ENCODE results near the gene ACER3.
"Not testable (repeated sequence)": the region's sequence is repeated elsewhere in the genome, so short reads cannot be mapped to it uniquely, and the experiment has no call there.

Gene ACER3

DNA sequence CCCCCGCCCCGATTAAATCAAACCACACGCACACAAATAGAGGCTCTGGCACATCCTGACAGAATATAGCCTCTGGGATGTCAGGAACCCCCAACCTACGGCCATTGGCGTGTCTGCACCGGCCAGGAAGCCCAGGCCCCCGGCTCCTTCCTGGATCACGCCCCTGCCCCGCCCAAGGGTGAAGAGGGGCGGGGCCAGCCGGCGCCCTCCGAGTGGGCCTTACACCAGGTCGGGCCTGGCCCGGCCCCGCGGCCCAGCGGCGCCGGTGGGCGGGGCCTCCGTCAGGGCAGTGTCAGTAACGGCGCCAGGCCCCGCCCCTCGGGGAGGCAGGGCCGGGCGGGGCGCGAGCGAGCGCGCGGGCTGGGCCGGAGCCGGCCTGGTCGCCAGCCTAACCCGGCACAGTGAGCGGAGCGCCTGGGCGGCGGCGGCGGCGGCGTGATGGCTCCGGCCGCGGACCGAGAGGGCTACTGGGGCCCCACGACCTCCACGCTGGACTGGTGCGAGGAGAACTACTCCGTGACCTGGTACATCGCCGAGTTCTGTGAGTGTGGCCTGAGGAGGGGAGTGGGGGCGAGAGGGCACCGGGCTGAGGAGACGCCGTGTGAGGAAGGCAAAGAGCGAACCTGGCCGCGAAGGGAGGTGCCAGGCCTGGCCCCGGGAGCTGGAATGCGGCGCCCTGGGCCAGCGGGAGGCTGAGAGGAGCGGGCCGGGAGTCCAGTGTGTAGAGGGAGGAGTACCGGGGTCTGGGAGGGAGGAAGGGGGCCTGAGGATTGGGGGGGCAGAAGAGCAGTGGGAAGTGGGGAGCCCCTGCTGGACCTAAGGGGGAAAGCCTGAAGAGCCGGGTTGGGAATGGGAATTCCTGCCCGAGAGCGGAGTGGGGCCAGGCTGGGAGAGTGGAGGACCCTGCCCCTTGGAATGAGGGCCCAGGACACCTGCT is at the start of gene ACER3:
Gene ACER3 (plus strand): TSS at position 380 of the 937 bp plus-strand sequence. CDS start 59 bp downstream, at position 439.
- DNase-seq, result peak; percentile 81

DNA sequence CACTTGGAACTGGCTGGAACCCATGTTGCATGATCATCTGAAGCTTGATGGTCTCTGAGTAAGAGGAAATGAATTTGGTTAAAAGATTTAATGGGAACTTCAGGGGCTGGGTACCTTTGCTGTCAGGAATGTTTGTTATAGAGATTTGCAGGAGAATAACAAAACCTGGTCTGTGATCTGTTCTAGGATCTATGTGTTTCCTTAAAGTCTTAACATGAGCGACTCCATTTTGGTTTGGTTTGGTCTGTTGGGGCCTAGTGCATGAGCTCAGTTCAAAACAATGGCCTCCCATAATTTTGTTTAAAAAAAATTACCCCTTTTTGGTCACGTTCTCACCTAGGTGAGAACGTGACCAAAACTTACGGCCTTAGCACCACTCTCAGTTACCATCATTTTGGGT is 49.5 kb upstream of the ACER3 start:
- no peak for DNase-seq

DNA sequence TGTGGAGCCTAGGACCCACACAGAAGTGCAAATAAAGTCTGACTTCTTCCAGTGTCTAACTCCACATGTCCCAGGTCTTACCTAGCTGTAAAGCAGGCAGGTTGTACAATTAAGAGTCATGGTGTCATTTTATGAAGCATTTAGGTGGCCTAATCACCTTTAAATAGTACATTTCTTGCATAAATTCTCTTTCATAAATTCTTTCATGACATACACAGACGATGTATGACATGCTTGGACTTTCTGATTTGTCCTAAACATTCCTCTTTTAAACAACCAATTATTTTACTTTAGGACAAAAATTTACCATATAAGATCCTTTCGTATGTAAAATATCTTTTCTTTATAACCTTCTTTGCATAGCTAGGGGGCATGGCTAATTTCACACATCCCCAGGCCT is 46.3 kb upstream of the ACER3 start:
- DNase-seq, result no peak

DNA sequence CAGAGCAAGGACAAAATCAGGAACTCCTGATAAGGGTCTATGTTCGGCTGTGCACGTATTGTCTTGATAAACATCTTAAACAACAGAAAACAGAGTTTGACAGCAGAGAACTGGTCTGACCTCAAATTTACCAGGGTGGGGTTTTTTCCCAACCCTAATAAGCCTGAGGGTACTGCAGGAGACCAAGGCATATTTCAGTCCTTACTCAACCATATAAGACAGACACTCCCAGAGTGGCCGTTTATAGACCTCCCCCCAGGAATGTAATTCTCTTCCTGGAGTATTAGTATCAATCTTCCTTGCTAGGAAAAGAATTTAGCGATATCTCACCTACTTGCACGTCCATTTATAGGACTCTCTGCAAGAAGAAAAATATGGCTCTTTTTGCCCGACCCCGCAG is 45.0 kb upstream of the ACER3 start:
- DNase-seq, result not testable (repeated sequence)

DNA sequence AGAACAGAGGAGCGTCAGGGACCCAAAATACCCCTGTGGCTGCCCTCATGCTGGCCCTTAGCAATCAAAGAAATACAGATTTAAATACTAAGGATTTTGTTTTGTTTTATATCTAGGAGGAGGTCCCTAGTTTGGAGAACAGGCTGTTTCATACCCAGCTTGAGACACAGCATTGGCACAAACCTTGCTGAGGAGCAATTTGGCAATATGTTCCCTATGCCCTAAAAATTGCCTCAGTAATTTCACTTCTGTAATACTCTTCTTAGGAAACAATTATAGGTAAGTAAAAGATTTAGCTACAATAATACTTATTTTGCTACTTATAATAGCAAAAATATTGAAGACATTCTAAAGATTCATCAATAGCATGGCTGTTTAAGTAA is 40.5 kb upstream of the ACER3 start:
- DNase-seq, result no peak

DNA sequence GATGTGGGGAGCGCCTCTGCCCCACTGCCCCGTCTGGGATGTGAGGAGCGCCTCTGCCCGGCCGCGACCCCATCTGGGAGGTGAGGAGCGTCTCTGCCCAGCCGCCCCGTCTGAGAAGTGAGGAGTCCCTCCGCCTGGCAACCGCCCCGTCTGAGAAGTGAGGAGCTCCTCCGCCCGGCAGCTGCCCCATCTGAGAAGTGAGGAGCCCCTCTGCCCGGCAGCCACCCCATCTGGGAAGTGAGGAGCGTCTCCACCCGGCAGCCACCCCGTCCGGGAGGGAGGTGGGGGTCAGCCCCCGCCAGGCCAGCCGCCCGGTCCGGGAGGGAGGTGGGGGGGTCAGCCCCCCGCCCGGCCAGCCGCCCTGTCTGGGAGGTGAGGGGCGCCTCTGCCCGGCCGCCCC is 39.3 kb upstream of the ACER3 start:
- DNase-seq, result not testable (repeated sequence)

DNA sequence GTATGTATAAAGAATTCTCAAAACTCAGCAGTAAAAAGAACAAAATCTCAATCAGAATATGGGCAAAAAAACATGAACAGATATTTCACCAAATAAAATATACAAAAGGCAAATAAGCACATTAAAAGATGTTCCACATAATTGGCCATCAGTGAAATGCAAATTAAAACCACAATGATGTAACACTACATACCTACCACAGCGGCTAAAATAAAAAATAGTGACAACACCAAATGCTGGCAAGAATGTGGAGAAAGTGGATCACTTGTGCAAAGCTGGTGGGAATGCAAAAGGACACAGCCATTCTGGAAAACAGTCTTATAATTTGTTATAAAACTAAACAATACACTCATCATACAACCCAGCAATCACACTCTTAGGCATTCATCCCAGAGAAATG is 38.3 kb upstream of the ACER3 start:
- no peak for DNase-seq

DNA sequence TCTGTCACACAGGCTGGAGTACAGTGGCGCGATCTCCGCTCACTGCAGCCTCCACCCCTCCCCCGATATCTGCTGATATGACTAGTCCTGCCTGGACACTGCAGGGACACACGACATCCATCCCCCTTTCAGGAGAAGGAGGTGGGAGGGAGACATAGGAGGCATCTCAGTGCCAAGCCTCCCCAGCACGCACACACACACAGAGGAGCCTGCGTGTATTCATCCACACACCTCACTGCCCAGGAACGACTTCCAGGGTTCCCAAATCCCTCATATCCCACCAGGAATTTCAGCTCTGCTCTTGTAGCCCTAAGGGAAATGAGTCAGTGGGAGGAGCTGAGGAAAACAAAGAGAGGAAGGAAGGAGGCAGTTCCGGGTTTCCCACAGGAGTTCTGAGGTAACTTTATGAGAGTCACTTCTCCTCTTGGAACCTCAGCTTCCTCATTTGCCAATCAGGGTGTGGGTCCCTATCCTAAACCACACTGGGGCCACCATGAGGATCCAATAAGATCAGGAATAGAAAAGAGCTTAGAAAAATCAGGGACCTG is 37.2 kb upstream of the ACER3 start:
- no peak for DNase-seq

DNA sequence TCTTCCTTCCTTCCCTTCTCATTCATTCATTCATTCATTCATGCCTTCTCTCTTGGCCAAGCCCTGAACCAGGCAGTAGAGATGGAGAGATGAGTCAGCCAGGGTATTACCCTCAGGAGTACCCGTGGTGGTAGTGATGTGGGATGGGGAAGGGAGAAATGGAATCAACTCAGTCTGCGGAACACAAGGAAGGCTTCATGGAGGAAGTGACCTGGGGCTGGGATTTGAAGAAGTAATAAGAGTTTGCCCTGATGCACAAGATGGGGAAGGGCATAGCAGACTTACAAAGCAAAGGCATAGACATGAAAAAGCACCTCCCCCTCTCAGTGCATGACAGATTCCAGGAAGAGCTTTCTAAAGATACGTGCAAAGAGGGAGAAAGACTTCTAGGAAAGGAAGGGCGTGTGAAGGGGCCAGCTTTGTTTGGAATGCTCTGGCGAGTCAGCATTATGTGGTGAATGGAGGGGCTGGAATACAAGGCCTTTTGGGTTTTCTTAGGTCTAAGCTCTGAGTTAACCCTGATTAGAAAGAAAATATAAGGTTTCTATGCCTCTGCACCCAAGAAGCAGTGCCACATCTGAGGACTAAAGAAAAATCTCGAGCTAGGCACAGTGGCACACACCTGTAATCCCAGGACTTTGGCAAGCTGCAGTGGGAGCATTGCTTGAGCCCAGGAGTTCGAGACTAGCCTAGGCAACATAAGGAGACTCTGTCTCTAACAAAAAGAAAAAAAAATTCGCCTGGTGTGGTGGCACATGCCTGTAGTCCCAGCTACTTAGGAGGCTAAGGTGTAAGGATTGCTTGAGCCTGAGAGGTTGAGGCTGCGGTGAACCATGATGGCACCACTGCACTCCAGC is 36.4 kb upstream of the ACER3 start:
- no peak for DNase-seq

DNA sequence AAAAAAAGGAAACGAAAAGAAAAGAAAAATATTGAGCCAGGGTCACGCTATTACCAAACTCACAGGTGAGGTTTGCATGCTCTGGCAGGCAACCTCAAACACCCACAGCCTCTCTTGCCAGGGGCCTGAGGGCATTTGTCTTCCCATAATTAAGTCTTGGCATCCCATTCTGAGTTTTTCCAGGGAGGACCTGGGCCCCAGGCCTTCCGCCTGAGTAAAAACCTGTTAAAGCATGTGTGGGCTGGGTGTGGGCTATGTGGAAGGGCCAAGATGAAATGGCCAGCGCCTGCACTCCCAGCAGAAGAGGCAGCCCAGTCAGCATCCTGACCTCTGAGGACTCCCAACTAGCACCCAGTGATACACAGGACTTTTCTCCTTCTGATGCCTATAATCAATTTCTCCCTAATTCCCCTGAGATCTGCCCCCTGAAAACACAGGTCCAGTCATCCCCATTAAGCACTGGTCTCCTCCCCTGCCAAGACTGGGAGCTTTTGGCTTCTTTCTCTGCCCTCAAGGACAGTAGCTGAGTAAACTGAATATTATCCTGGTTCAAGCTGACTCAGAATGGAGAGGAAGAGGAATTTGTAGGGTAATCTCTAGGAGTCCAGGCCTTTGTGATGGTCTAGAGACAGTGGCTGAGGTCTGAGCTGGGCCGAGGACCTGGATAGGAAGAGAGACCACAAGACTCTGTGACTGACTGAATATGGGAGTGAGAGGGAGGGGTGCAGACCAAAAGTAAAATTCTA is 35.6 kb upstream of the ACER3 start:
- DNase-seq, result no peak

DNA sequence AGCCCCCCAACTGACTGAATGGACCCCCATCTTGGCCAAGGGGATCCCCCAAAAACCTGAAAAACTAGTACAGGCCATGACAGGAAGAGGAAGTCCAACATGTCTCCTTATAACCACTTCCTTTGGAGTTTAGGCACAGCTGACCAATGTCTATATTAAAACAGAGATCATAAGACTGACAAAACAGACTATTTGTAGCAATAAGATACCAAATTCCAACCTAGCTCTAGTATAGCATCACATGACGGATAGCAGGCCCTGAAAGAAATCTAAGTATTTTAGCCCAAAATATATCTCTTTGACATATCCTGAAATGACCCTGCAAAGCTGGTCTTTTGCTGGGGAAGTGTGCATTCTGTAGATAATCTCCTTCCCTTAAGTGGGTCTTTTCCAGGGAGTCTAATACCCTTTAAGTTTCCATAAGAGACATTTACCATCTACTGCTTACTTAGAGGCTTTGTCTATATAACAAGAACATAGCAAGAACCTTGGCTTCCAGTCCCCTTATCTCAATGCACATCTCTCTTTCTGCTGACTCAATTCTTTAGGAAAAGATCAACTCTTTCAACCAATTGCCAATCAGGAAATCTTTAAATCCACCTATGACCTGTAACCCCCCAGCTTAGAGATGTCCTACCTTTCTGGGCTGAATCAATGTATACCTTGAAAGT is 34.9 kb upstream of the ACER3 start:
- no peak for DNase-seq

DNA sequence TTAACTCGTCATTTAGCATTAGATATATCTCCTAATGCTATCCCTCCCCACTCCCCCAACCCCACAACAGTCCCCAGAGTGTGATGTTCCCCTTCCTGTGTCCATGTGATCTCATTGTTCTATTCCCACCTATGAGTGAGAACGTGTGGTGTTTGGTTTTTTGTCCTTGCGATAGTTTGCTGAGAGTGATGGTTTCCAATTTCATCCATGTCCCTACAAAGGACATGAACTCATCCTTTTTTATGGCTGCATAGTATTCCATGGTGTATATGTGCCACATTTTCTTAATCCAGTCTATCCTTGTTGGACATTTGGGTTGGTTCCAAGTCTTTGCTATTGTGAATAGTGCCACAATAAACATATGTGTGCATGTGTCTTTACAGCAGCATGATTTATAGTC is 34.2 kb upstream of the ACER3 start:
- not testable (repeated sequence) for DNase-seq

DNA sequence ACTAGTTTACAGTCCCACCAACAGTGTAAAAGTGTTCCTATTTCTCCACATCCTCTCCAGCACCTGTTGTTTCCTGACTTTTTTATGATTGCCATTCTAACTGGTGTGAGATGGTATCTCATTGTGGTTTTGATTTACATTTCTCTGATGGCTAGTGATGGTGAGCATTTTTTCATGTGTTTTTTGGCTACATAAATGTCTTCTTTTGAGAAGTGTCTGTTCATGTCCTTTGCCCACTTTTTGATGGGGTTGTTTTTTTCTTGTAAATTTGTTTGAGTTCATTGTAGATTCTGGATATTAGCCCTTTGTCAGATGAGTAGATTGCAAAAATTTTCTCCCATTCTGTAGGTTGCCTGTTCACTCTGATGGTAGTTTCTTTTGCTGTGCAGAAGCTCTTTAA is 33.7 kb upstream of the ACER3 start:
- DNase-seq, result not testable (repeated sequence)

DNA sequence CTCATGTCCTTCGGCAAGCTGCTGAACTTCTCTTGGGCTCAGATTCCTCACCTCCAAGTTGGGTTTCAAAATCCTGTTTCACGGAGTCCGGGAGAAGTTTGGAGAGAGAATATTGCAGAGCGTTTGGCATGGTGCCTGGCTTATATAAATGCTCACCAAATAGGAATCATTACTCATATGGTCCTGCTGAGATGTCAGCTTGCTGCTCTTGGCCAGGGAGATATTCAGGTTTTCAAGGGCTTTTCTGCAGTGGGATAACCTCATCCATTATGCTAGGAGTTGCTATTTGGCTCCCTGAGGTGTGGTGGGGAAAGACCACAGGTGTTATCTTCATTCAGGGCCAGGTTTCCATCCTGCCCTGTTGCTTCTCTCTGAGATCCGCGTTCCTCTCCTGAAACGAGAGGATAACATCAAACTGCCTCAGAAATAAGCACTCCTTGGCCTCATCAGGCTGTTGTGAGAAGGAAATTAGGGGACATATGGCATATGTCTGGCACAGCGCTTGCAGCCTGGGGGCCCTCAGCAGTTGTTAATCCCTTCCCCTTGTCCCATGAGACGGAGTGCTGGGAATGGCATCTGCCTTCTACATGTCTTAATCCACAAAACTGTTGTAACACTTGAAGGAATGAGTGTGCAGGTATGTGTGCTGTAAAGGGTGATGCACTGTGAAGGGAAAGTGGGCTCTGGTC is 29.9 kb upstream of the ACER3 start:
- DNase-seq, result no peak

DNA sequence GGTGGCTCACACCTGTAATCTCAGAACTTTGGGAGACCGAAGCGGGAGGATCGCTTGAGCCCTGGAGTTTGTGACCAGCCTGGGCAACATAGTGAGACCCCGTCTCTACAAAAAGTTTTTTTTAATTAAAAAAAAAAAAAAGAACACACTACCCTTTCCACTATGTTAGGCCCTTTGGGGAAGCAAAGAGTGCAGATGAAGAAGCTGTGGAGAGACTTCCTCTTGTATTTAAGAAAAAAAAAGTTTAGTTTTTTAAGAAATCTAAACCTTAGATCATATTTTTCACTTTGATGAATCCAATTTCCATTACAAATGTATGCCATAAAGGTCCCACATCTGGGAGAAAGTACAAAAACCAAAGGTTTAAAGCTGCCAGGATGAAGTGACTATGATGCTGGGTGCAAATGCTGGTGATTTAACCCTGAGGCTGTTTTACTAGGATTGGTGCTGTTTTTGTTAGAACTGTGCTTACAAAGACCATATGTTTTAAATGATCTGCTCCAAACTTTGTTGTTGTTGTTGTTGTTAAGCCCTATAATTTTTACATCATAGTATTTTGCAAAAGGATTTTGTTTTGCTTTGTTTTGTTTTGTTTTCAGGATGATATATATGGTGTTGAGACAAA is 28.9 kb upstream of the ACER3 start:
- DNase-seq, result no peak

DNA sequence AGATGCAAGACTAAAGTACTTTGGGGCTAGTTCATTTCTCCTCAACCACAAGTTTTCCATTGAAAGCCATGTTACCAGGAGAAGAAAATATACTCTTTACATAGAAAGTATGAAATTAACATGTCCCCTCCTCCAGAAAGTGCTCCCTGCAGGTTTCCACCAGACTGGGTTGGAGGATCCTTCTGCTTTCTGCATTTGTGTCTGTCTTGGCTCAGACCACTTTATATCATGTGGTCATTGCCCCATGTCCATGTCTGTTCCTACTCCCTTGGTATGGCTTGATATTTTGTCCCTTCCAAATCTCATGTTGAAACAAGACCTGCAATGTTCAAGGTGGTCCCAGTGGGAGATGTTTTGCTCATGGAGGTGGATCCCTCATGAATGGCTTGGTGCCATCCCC is 28.4 kb upstream of the ACER3 start:
- no peak for DNase-seq

DNA sequence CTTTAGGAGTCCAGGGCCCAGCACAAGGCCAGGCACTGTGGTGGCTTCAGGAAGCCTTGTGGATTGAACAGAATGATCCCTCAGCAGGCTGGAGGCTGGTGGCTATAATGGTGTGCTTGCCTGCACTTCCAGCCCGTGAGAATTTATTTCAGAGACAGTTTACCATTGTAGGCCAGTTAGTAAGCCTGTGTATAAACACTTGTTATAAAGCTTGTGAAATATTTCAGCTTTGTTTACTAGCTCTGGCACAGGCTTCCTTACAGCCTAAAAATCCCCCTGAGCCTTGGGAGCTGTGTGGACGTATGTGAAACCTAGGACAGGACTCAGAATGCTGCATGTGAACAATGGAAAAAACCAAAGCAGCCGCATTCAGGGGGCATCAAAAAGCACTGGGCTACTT is 26.6 kb upstream of the ACER3 start:
- no peak for DNase-seq

DNA sequence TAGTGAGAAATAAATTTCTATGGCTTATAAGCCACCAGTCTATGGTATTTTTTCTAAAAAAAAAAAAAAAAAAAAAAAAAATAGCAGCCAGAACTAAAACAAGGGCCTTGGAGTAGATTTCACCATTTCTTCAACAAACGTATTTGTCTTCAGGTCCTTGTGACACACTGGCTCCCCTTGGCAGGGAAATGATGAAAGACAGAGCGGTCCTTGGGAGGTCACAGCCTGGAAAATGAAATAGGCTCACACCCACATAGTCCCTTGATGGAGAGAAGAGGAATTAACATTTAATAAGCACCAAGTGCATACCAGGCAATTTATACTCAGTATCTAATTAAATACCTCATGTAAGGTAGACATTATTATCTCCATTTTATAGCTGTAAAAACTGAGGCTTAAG is 25.7 kb upstream of the ACER3 start:
- DNase-seq, result no peak

DNA sequence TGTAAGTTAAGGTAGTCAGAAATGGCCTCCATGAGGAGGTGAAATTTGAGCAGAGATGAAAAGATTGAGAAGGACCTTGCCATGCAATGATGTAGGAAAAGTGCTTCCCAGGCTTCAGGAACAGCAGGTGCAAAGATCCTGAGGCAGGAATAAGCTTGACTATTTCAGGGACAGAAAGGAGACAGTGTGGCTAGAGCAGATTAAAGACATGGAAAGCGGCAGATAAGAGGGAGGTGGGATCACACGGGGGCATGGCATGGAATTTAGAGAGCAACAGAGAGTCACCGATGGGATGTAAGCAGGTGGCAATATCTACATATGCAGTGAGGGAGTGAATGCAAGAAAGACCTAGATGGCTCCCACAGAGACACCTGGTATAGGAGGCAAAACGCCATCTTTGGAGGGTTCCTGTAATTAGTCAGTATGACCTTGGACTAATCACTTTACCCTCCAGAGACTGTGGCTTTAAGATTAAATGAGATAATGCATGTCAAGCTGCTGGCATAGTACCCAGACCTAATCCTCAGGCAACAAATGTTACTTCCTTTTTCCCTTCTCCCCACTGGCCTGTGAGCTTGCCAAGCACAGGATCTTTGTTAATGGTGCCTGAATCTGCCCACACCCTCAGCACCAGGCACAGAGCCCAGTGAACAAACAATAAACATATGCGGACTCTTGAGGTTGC is 24.6 kb upstream of the ACER3 start:
- DNase-seq, result peak; percentile 92

DNA sequence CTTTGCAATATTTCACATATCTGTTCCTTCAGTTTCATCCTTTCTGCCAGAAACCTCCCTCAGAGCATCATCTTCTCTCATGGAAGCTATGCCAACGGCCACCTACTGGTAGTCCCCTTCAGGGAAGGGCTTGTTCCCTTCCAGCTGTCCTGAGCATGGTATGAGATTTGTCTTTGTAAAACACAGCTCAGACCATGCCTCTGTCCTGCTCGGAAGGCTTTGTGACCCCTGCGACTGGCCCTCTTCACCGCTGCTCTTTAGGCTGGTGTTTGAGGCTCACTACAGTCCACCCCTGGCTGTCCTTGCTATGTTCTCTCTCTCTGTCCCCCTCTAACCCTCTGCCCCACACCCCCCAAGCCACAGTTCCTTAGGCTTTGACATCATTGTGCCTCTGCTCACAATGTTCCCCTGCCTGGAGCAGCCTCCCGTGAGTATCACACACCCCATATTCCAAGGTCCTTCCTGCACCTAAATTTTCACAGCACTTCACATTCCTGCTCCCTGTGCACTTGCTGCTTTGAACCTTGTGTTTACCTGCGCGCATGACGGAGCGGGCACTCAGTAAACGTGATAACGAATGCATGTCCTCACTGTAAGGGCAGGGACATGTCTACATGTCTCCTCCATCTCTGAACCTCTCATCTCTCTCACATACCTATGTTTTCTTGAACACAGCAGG is 24.0 kb upstream of the ACER3 start:
- DNase-seq, result no peak

All from NCI-H2029 (cell line).